HL-60/S4 (cell line): ENCODE data around the gene CTDSPL.

Experiments used
- in situ Hi-C: fragments of 300-500 bp; cut with MboI; formaldehyde crosslinking; loops from 2 replicates; pipeline ENCODE4 v1.14.3; 2022; ENCODE audit warnings: low sequenced_read_pairs

Gene CTDSPL

DNA sequence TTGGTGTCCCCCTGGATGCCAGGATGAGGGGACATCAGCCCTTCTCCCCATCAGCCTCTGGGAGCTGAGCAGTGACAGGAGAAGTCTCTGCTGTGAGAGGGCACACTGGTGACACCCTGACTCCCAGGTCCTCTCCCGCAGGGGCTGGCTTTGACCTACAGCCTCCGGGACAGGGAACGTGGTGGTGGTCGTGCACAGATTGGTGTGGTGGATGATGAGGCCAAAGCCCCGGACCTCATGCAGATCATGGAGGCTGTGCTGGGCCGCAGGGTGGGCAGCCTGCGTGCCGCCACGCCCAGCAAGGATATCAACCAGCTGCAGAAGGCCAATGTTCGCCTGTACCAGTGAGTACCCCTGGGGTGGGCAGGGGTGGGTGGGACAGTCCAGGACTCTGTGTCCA, 135.7 kb downstream of the CTDSPL start:
- in situ Hi-C loops: no loop called here

DNA sequence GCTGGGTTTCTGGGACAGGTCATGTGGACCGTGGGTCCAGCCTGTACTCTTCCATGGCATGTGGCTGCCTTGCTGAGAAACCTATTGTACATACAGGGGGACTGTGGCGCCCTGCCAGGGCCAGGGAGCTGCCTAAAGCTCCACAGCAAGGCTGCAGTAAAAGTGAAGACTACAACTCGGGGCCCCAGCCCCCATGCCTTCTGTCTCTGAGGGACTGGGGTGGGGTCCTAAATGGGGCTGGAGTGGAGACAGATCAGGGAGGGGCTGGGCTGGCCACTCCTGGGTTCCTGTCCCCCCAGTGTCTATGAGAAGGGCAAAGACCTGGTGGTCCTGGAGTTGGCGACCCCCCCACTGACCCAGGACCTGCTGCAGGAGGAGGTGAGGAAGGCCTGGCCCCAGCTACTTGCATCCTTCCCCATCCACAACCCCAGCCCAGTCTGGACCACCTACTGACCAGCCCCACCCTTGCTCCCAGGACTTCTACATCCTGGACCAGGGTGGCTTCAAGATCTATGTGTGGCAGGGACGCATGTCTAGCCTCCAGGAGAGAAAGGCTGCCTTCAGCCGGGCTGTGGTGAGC, 136.2 kb downstream of the CTDSPL start:
- in situ Hi-C loops: no loop called here

GRCh38 chr3:37999836-38000235, 138.2 kb downstream of the CTDSPL start:
- in situ Hi-C loops: no loop called here

- in situ Hi-C loops: no loop called here
Measured at GRCh38 chr3:38000242-38000916, 138.7 kb downstream of the CTDSPL start.

DNA sequence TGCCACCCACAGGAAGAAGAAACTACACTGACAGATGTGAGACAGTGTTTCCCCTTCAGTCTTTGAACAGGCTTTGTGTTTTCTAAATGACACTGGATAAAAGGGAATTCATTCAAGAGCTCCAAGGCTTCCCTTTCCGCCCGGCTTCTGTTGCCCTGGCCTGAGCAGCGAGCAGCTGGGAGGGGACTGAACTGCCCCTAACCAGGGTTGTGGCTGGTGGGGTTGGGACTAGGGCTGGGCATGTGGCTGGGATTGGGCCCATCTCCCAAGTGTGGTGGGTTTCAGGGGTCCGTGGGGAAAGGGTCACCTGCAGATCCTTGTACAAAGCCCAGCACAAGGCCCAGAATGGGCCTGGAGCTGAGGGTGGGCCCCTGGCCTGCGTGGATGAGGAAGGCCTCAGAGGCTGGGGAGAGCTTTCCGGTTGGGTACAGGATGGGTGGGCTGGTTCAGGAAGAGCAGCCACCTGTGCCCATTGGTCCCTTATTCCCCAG, 139.3 kb downstream of the CTDSPL start:
- in situ Hi-C loops: no loop called here

DNA sequence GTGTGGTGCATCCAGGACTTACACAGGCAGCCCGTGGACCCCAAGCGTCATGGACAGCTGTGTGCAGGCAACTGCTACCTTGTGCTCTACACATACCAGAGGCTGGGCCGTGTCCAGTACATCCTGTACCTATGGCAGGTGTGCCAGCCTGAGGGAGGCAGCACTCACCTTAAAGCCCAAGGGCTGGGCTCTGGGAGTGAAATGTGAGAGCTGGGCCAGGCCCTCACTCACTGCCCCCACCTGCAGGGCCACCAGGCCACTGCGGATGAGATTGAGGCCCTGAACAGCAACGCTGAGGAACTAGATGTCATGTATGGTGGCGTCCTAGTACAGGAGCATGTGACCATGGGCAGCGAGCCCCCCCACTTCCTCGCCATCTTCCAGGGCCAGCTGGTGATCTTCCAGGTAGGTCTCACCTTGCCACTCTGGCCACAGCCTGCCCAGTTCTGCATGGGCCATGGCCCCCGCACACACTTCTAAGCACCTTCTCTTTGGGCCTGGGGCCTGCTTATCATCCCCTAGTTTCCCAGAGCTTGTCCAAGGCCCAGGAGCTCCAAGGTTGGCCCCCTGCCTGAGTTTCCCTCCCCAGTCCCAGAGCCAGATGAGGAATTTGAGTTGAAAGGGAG, 139.9 kb downstream of the CTDSPL start:
- in situ Hi-C loops: no loop called here

DNA sequence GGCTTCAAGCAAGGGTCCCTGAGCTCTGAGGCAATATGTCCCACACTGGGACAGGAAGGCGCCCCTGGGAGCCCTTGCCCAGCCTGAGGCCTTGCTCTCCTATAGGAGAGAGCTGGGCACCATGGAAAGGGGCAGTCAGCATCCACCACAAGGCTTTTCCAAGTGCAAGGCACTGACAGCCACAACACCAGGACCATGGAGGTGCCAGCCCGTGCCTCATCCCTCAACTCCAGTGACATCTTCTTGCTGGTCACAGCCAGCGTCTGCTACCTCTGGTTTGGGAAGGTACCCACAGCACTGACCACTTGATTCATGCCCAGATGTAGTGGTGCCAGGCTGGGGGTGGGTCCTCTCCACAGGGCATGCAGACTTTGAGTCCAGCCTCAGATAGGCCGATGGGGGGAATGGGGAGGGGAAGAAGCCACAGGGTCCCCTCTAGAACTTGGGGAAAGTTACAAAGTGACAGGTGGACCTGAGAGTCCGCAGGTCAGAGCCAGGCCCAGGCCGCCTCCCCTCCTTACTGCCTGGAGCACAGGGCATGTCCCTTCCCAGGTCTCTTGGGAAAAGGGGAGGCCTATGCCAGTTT, 140.7 kb downstream of the CTDSPL start:
- in situ Hi-C loops: no loop called here

DNA sequence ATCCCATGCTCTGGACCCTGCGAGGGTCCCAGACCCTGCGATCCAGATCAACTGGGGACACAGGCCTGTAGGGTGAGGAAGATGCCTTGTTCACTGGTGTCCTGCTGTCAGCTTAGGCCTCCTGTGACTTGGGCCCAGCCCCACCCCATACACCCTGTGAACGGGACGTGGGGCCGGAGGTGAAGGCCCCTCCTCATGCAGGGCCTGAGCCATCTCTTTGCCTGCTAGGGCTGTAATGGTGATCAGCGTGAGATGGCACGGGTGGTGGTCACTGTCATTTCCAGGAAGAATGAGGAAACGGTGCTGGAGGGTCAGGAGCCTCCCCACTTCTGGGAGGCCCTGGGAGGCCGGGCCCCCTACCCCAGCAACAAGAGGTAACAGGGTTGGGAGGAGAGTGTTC, 141.3 kb downstream of the CTDSPL start:
- in situ Hi-C loops: no loop called here

GRCh38 chr3:38003371-38003816, 141.7 kb downstream of the CTDSPL start:
- in situ Hi-C loops: no loop called here

- in situ Hi-C loops: no loop called here
Measured at GRCh38 chr3:38003817-38004414, 142.2 kb downstream of the CTDSPL start.

GRCh38 chr3:38004415-38005075, 142.9 kb downstream of the CTDSPL start:
- in situ Hi-C loops: no loop called here

- in situ Hi-C loops: no loop called here
Measured at GRCh38 chr3:38005076-38006020, 143.7 kb downstream of the CTDSPL start.

DNA sequence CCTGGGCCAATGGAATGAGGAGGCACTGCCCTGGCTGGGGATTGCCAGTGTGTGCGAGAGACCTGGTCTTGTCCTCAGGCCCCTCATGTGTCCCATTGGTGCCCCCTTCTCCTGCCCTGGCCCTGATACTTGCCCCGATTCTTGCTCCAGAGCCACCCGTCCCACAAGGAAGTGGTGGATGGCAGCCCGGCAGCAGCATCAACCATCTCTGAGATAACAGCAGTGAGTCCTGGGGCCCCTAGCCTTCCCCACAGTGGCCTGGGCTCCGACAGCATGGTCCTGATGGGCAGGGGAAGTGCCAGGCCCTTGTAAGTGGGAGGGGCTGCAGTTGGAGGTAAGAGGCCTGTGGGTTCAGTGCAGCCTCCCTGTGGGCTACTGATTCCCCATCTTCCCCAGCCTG, 144.4 kb downstream of the CTDSPL start:
- in situ Hi-C loops: no loop called here

DNA sequence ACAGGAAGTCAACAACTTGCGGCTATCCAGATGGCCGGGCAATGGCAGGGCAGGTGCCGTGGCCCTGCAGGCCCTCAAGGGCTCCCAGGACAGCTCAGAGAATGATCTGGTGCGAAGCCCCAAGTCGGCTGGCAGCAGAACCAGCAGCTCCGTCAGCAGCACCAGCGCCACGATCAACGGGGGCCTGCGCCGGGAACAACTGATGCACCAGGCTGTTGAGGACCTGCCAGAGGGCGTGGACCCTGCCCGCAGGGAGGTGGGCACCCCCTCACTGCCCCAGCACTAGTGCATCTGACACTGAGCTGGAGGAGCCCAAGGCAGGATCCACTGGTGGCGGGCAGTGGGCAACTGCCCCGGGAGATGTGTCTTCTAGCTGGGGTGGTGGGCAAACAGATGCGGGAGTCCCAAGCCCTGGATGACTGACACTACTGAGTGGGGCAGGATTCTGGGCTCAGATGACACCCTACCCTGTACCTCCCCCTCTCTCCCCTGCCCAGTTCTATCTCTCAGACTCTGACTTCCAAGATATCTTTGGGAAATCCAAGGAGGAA, 144.8 kb downstream of the CTDSPL start:
- in situ Hi-C loops: no loop called here

- in situ Hi-C loops: no loop called here
Measured at GRCh38 chr3:38007754-38008090, 146.0 kb downstream of the CTDSPL start.

DNA sequence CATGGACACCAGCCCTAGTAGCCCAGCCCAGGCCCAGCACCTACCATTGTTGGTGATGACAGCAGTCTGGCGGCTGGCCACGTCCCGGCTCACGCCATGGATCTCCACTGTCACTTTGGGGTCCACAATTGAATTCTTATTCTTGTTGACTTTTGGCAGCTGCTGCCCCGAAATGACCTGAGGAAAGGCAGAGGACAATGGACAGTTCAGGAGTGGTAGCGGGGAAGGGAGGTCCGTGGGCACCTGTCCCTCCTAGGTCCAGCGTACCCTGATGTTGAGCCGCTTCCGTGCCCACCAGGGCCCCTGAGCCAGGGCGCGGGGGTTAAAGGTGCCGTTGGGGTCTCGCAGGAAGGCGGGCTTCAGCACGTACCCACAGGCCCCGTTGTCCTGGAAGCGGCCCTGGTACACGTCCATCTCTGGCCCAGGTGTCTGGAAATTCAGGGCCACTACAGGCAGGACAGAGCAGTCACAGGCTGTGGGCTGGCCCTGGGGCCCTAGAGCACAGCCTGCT, 146.6 kb downstream of the CTDSPL start:
- in situ Hi-C loops: no loop called here

DNA sequence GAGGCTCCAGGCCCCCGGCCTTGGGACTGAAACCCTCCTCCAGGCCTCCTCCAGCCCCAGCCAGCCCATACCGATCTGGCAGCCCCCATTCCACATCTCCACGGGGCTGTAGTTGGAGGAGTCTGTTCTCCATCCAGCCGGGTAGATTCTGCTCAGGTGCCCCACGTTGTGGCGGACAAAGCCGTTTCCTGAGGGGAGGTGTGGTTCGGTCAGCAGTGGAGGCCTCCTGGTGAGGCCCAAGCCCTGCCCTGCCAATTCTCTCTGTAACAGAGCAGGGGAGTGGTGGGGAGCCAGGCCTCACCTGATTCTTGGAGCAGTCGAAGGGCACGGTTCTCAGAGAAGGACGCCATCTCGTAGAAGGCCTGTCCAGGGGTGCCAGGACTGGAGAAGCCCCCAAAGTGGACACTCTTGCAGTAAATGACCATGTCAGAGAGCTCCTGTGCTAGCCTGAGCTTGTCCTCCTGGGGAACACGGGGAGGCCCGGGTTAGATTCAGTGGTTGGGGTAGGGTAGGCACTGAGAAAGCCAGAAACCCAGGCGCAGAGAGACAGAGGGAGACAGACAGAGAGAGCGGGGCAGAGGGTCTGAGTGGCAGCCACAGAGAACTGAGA, 147.4 kb downstream of the CTDSPL start:
- in situ Hi-C loops: no loop called here

DNA sequence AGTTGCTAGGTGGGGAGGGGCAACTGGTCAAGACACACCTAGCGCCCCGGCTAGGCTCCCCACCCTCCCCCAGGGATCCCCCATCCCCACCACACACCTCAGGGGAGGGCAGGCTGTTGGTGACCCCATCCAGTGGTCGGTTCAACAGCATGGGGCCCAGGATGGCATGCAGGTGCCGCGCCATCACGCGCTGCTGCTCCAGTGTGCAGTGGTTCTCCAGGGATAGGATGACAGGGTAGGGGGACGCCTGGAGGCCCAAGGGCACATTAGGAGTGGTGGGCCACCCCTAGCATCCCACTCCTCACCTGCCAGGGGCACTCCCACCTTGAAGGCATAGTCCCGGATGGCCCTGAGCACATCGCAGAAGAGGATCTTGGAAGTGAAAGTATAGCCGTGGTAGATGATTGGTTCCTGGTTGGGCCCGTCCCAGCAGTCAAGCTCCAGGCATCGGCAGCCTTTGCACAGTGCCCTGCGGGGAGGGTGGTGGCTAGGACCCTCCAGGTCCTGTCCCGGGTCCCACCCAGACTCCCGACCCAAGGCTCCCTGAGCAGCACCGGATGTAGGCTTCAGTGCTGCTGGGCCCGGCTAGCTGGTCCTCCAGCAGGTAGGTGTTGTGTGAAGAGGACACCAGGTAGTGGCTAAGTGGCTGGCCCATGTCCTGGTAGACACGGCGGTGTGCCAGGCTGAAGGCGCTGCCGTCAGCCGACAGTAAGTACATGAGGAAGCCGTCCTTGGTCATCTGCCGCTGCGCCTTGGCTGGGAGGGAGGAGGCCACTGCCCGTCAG, 148.3 kb downstream of the CTDSPL start:
- in situ Hi-C loops: no loop called here
